Sigmoid colon (tissue), 4 donors: ENCODE data around the gene NOP14.

Source experiments
- POLR2A ChIP-seq, 2 donors: fragments of 450-650 bp; IDR thresholded peaks; one replicate each; pipeline ENCODE4 v1.6.1; 2016; ENCODE audit warnings: antibody characterized with exemption in 2 of 2, mild to moderate bottlenecking in 2 of 2, moderate library complexity in 2 of 2
- POLR2AphosphoS5 ChIP-seq, 4 donors: sonication (generic); formaldehyde crosslinking; IDR thresholded peaks; one replicate each; pipeline ENCODE4 v1.6.1; 2017; ENCODE audit warnings: antibody characterized with exemption in 4 of 4
- TF ChIP-seq, protein P1 (sequence below), 4 experiments: fragments of 450-650 bp in 3 of 4; fragments of 200-600 bp in 1 of 4; IDR thresholded peaks; one replicate each; pipeline ENCODE4 v1.5.1; 2016 to 2019; ENCODE audit warnings: antibody characterized with exemption in 4 of 4, mild to moderate bottlenecking in 3 of 4, moderate library complexity in 2 of 4

DNA sequence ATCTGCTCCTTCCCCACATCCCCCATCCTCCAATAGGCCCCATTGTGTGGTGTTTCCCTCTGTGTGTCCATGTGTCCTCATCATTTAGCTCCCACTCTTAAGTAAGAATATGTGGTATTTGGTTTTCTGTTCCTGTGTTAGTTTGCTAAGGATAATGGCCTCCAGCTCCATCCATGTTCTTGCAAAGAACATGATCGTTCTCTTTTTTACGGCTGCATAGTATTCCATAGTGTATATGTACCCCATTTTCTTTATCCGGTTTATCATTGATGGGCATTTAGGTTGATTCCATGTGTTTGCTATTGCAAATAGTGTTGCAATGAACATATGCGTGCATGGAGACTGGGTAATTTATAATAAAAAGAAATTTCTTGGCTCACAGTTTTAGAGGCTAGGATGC is 31.7 kb upstream of the NOP14 start:
- TF ChIP-seq, protein P1, sequence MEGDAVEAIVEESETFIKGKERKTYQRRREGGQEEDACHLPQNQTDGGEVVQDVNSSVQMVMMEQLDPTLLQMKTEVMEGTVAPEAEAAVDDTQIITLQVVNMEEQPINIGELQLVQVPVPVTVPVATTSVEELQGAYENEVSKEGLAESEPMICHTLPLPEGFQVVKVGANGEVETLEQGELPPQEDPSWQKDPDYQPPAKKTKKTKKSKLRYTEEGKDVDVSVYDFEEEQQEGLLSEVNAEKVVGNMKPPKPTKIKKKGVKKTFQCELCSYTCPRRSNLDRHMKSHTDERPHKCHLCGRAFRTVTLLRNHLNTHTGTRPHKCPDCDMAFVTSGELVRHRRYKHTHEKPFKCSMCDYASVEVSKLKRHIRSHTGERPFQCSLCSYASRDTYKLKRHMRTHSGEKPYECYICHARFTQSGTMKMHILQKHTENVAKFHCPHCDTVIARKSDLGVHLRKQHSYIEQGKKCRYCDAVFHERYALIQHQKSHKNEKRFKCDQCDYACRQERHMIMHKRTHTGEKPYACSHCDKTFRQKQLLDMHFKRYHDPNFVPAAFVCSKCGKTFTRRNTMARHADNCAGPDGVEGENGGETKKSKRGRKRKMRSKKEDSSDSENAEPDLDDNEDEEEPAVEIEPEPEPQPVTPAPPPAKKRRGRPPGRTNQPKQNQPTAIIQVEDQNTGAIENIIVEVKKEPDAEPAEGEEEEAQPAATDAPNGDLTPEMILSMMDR (IDR thresholded peaks at IDR 0.05): no peak
- no peak for TF ChIP-seq POLR2A (IDR thresholded peaks at IDR 0.05)
- TF ChIP-seq POLR2AphosphoS5 (IDR thresholded peaks at IDR 0.05): no peak
